Stomach smooth muscle (tissue), 2 donors: ENCODE data around the gene ARSK.

ENCODE experiments used
- H3K27ac ChIP-seq: one replicate; pipeline ENCODE4 v1.7.0; 2013; ENCODE audit warnings: mild to moderate bottlenecking, low read length, inconsistent platforms
- H3K27me3 ChIP-seq, 2 donors: one replicate each; pipeline ENCODE4 v1.7.0; 2013; ENCODE audit warnings: low read length in 2 of 2; ENCODE audit not compliant: insufficient read depth in 2 of 2, control insufficient read depth in 1 of 2
- H3K36me3 ChIP-seq, 2 donors: one replicate each; pipeline ENCODE4 v1.7.0; 2013; ENCODE audit warnings: low read length in 2 of 2; ENCODE audit not compliant: control insufficient read depth in 2 of 2, insufficient read depth in 2 of 2
- H3K4me1 ChIP-seq: one replicate; pipeline ENCODE4 v1.7.0; 2013; ENCODE audit warnings: low read length; ENCODE audit not compliant: control insufficient read depth, insufficient read depth
- H3K4me3 ChIP-seq, 2 donors: one replicate each; pipeline ENCODE4 v1.7.0; 2013; ENCODE audit warnings: low read length in 2 of 2
- H3K9ac ChIP-seq, 2 donors: one replicate each; pipeline ENCODE4 v1.7.0; 2013; ENCODE audit warnings: low read length in 2 of 2, mild to moderate bottlenecking in 1 of 2
- H3K9me3 ChIP-seq, 2 donors: one replicate each; pipeline ENCODE4 v1.7.0; 2013; ENCODE audit warnings: low read length in 2 of 2; ENCODE audit not compliant: control insufficient read depth in 2 of 2
- donor health status: healthy.
- donor health status: Pancreatic carcinoma.

ARSK gene

GRCh38 chr5:95605786-95606185, 50.9 kb downstream of the ARSK start:
- H3K9ac ChIP-seq = no peak overlapping the region
- no peaks in the 10 kb centered on the region for H3K27me3 ChIP-seq
- no peaks in the 10 kb centered on the region for H3K4me1 ChIP-seq
- H3K36me3 ChIP-seq = no peaks in the 10 kb centered on the region
- H3K4me3 ChIP-seq = no peak overlapping the region
- H3K9me3 ChIP-seq = no peaks in the 10 kb centered on the region
- H3K27ac ChIP-seq = no peak overlapping the region

GRCh38 chr5:95606419-95606818, 51.5 kb downstream of the ARSK start:
- no peaks in the 10 kb centered on the region for H3K4me1 ChIP-seq
- no peak overlapping the region for H3K9ac ChIP-seq
- H3K4me3 ChIP-seq = no peak overlapping the region
- H3K27ac ChIP-seq = no peak overlapping the region
- no peaks in the 10 kb centered on the region for H3K36me3 ChIP-seq
- no peaks in the 10 kb centered on the region for H3K27me3 ChIP-seq
- H3K9me3 ChIP-seq = no peaks in the 10 kb centered on the region

- Histone ChIP-seq H3K4me1 (no peaks in the 10 kb centered on the region), H3K27me3 (no peaks in the 10 kb centered on the region), H3K27ac (no peak overlapping the region), H3K9me3 (peaks cover 0 to 7% of the 10 kb centered on the region in 2 donors), H3K36me3 (no peaks in the 10 kb centered on the region), H3K9ac (no peak overlapping the region), H3K4me3 (no peak overlapping the region)
Observed at GRCh38 chr5:95609711-95610110, 54.8 kb downstream of the ARSK start.

GRCh38 chr5:95610546-95610945, 55.6 kb downstream of the ARSK start:
- Histone ChIP-seq H3K9me3 (peaks cover 0 to 7% of the 10 kb centered on the region in 2 donors), H3K27me3 (no peaks in the 10 kb centered on the region), H3K36me3 (no peaks in the 10 kb centered on the region), H3K4me3 (no peak overlapping the region), H3K9ac (no peak overlapping the region), H3K27ac (no peak overlapping the region), H3K4me1 (no peaks in the 10 kb centered on the region)

GRCh38 chr5:95611396-95611795, 56.5 kb downstream of the ARSK start:
- Histone ChIP-seq H3K36me3 (no peaks in the 10 kb centered on the region), H3K9ac (no peak overlapping the region), H3K4me1 (no peaks in the 10 kb centered on the region), H3K27ac (no peak overlapping the region), H3K9me3 (peaks cover 0 to 7% of the 10 kb centered on the region in 2 donors), H3K27me3 (no peaks in the 10 kb centered on the region), H3K4me3 (no peak overlapping the region)

- Histone ChIP-seq H3K36me3 (no peaks in the 10 kb centered on the region), H3K27me3 (peaks cover 0 to 4% of the 10 kb centered on the region in 2 donors), H3K4me1 (no peaks in the 10 kb centered on the region), H3K4me3 (no peak overlapping the region), H3K9ac (no peak overlapping the region), H3K27ac (no peak overlapping the region), H3K9me3 (peaks cover 0 to 7% of the 10 kb centered on the region in 2 donors)
Observed at GRCh38 chr5:95613514-95613913, 58.6 kb downstream of the ARSK start.

GRCh38 chr5:95615164-95615467, 60.2 kb downstream of the ARSK start:
- Histone ChIP-seq H3K9me3 (peaks cover 0 to 7% of the 10 kb centered on the region in 2 donors), H3K36me3 (no peaks in the 10 kb centered on the region), H3K27ac (no peak overlapping the region), H3K27me3 (peaks cover 3 to 20% of the 10 kb centered on the region in 2 donors), H3K9ac (no peak overlapping the region), H3K4me1 (peaks cover 6% of the 10 kb centered on the region), H3K4me3 (no peak overlapping the region)

- H3K36me3 ChIP-seq = no peaks in the 10 kb centered on the region
- peaks cover 0 to 7% of the 10 kb centered on the region in 2 donors for H3K9me3 ChIP-seq
- peaks cover 16% of the 10 kb centered on the region for H3K4me1 ChIP-seq
- no peak overlapping the region for H3K27ac ChIP-seq
- H3K4me3 ChIP-seq = no peak overlapping the region
- H3K27me3 ChIP-seq = peaks cover 3 to 32% of the 10 kb centered on the region in 2 donors
- no peak overlapping the region for H3K9ac ChIP-seq
Observed at GRCh38 chr5:95617057-95617456, 62.2 kb downstream of the ARSK start.

- Histone ChIP-seq H3K36me3 (no peaks in the 10 kb centered on the region), H3K9ac (no peak overlapping the region), H3K27me3 (peaks cover 3 to 32% of the 10 kb centered on the region in 2 donors), H3K9me3 (no peaks in the 10 kb centered on the region), H3K4me3 (peak overlapping the region in 1 of 2 donors; percentile 63), H3K4me1 (peaks cover 16% of the 10 kb centered on the region), H3K27ac (no peak overlapping the region)
Observed at GRCh38 chr5:95619096-95619495, 64.2 kb downstream of the ARSK start.

- peaks cover 3 to 32% of the 10 kb centered on the region in 2 donors for H3K27me3 ChIP-seq
- H3K36me3 ChIP-seq = no peaks in the 10 kb centered on the region
- no peaks in the 10 kb centered on the region for H3K9me3 ChIP-seq
- no peak overlapping the region for H3K27ac ChIP-seq
- H3K4me3 ChIP-seq = peak overlapping the region; percentile 63 to 72
- H3K9ac ChIP-seq = peak overlapping the region in 1 of 2 donors; percentile 45
- H3K4me1 ChIP-seq = peaks cover 16% of the 10 kb centered on the region
Observed at GRCh38 chr5:95619514-95620029, 64.7 kb downstream of the ARSK start.

- Histone ChIP-seq H3K9me3 (no peaks in the 10 kb centered on the region), H3K36me3 (no peaks in the 10 kb centered on the region), H3K4me3 (peak within 1 kb of the TSS; percentile 63 to 72), H3K9ac (peak within 1 kb of the TSS in 1 of 2 donors; percentile 45), H3K27ac (no peak within 1 kb of the TSS), H3K4me1 (peaks cover 16% of the 10 kb centered on the region), H3K27me3 (peaks cover 3 to 32% of the 10 kb centered on the region in 2 donors)
Observed at GRCh38 chr5:95620030-95620869, 65.3 kb downstream of the ARSK start, which contains the start of gene GPR150. Gene GPR150 (plus strand): TSS chr5:95620087. CDS start chr5:95620276, 189 bp downstream.
